ENCODE measurements around the gene SIPA1L3.

SIPA1L3 gene

GRCh38 chr19:38247126-38247525, 340.1 kb downstream of the SIPA1L3 start:
- no peak for DNase-seq

GRCh38 chr19:38247734-38248268, 340.8 kb downstream of the SIPA1L3 start:
- DNase-seq, result no peak

GRCh38 chr19:38248421-38248820, 341.4 kb downstream of the SIPA1L3 start:
- no peak for DNase-seq

DNA sequence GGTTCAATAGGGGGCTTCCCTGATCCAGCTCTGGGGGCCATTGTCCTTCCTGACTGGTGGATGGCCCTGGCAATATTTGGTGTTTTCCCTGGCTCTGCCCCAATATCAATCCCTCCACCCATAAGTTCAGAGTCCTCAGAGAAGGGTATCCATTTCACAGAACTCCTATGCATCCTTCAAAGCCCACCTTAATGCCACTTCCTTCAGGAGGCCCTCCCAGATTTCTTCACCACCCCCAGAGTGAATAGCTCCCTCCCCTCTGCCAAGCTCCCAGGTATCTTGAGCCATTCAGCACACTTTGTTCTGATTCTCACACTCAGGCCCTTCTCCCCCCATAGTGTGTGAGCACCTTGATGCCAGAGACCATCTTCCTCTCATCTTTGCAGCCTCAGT, 343.4 kb downstream of the SIPA1L3 start:
- DNase-seq, result no peak

- no peak for DNase-seq
Observed at GRCh38 chr19:38250821-38251563, 344.0 kb downstream of the SIPA1L3 start.

GRCh38 chr19:38251564-38252051, 344.6 kb downstream of the SIPA1L3 start:
- no peak for DNase-seq

GRCh38 chr19:38252385-38252784, 345.4 kb downstream of the SIPA1L3 start:
- no peak for DNase-seq

GRCh38 chr19:38252941-38253691, 346.1 kb downstream of the SIPA1L3 start:
- no peak for DNase-seq

- DNase-seq, result no peak
Observed at GRCh38 chr19:38253788-38254187, 346.8 kb downstream of the SIPA1L3 start.

DNA sequence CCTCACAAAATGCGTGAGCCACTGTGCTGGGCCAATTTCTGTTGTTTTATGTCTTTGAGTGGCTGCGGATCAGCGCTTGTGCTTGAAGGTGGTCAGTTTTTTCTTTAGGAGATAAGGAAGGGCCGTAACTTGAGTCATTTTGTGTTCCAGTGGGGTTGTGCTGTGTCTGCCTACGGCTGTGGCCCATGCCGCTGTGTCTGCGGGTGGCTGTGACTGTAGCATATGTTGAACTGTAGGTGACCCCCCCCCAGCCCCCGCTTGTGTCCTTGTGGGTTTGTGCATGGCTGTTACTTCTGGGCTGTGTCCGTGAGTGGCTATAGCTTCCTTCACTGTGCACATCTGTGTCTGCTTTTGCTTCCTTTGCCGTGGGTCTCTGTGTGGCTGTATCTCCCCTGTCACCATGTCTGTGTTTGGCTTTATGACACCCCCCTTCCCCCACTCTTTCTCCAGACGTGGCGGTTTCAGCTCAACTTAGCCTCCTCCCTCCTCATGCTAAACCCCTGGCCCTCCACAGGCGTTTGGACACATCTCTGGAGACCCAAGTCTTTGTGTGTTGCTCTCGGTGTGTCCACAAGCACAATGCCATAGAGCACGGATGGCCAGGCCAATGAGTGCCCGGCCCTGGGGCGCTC, 348.5 kb downstream of the SIPA1L3 start:
- DNase-seq, result no peak

Data from inflammatory macrophage treated with lipopolysaccharide for 4 hours (primary cell).